H1 (cell line): ENCODE measurements around the gene LAD1. TPM values are rescaled to one million over a fixed set of nuclear protein-coding genes. Genes with fewer than 3 reads are reported as not detected.

Experiments used
- CTCF ChIA-PET: fragments of 300-600 bp; sonication (Branson Sonifier 250); formaldehyde crosslinking; loops from one replicate; lab custom pipeline; 2021; ENCODE audit not compliant: partially characterized antibody; lab: Charles Lee
- POLR2A ChIA-PET: fragments of 300-600 bp; sonication (Branson Sonifier 250); formaldehyde crosslinking; loops from one replicate; lab custom pipeline; 2021; ENCODE audit warnings: inconsistent platforms; ENCODE audit not compliant: partially characterized antibody; lab: Charles Lee
- DNase-seq, 2 experiments: peaks; one replicate each; pipeline versions ENCODE4 v3.0.0 to v3.0.0-alpha.2; 2010 to 2022; ENCODE audit warnings: low spot score in 2 of 2, low read depth in 1 of 2, mixed read lengths in 1 of 2
- FAIRE-seq: peaks from 2 replicates; lab custom pipeline; 2011; peaks lifted over from hg19 to GRCh38; lab: Jason Lieb, UNC
- H2AFZ ChIP-seq: 2 replicates; pipeline ENCODE4 v1.8.1; 2012; ENCODE audit warnings: low read length, inconsistent platforms
- H2AK5ac ChIP-seq: 2 replicates; pipeline ENCODE4 v1.6.1; 2013; ENCODE audit warnings: low read depth, low read length
- H2BK120ac ChIP-seq: replicated peaks from 2 replicates; pipeline ENCODE3; 2013; ENCODE audit warnings: low read depth, low read length, inconsistent platforms
- H2BK12ac ChIP-seq: 2 replicates; pipeline ENCODE4 v1.6.1; 2013; ENCODE audit warnings: low read depth, low read length
- H2BK15ac ChIP-seq: 2 replicates; pipeline ENCODE4 v1.6.1; 2013; ENCODE audit warnings: low read length
- H2BK20ac ChIP-seq: 2 replicates; pipeline ENCODE4 v1.6.1; 2013; ENCODE audit warnings: low read length
- H2BK5ac ChIP-seq: 2 replicates; pipeline ENCODE4 v1.6.1; 2013; ENCODE audit warnings: low read depth, low read length
- H3K14ac ChIP-seq: 2 replicates; pipeline ENCODE4 v1.6.1; 2013; ENCODE audit warnings: inconsistent platforms; ENCODE audit not compliant: insufficient read length
- H3K18ac ChIP-seq: 2 replicates; pipeline ENCODE4 v1.6.1; 2013; ENCODE audit warnings: low read length; ENCODE audit errors: extremely low read depth
- H3K23ac ChIP-seq: 2 replicates; pipeline ENCODE4 v1.6.1; 2013; ENCODE audit warnings: inconsistent platforms; ENCODE audit not compliant: insufficient read length
- H3K23me2 ChIP-seq: 2 replicates; pipeline ENCODE4 v1.6.1; 2013; ENCODE audit warnings: low read depth, low read length
- H3K27ac ChIP-seq: 2 replicates; pipeline ENCODE4 v1.6.1; 2011; ENCODE audit warnings: low read depth, low read length, inconsistent platforms
- H3K27me3 ChIP-seq, 4 experiments: replicated peaks in 1 of 4; 1 replicate in 1 of 4; 2 replicates in 3 of 4; pipeline versions ENCODE4 v1.6.1 to v1.8.1; 2011 to 2013; ENCODE audit warnings: low read length in 3 of 4, mild to moderate bottlenecking in 3 of 4, inconsistent platforms in 2 of 4, mixed read lengths in 2 of 4, moderate library complexity in 1 of 4; ENCODE audit not compliant: control insufficient read depth in 3 of 4, insufficient read depth in 3 of 4; ENCODE audit errors: extremely low read depth in 1 of 4
- H3K36me3 ChIP-seq, 4 experiments: 2 replicates each; pipeline versions ENCODE4 v1.6.1 to v1.8.1; 2011 to 2013; ENCODE audit warnings: mild to moderate bottlenecking in 4 of 4, low read length in 3 of 4, moderate library complexity in 2 of 4, control low read depth in 1 of 4, inconsistent platforms in 1 of 4; ENCODE audit not compliant: insufficient read depth in 4 of 4, control insufficient read depth in 2 of 4
- H3K4ac ChIP-seq: replicated peaks from 2 replicates; pipeline ENCODE3; 2013; ENCODE audit warnings: low read length, low read depth, mixed read lengths, inconsistent platforms; ENCODE audit not compliant: insufficient read length
- H3K4me1 ChIP-seq, 4 experiments: replicated peaks in 1 of 4; 1 replicate in 1 of 4; 2 replicates in 3 of 4; pipeline versions ENCODE4 v1.6.1 to v1.8.1; 2011 to 2013; ENCODE audit warnings: low read length in 3 of 4, inconsistent platforms in 2 of 4, mixed read lengths in 1 of 4; ENCODE audit not compliant: insufficient read depth in 4 of 4, control insufficient read depth in 3 of 4
- H3K4me2 ChIP-seq, 2 experiments: 2 replicates each; pipeline versions ENCODE4 v1.6.1 to v1.8.1; 2011 to 2013; ENCODE audit warnings: low read depth in 2 of 2, low read length in 2 of 2, control low read depth in 1 of 2, inconsistent platforms in 1 of 2, mild to moderate bottlenecking in 1 of 2; ENCODE audit not compliant: insufficient read depth in 1 of 2
- H3K4me3 ChIP-seq, 4 experiments: fragments of 200-600, 300-600 bp in 1 of 4; sonication (generic), shearing (Covaris generic), sonication (Bioruptor Twin) in 1 of 4; 2 replicates each; pipeline versions ENCODE4 v1.5.1 to v1.8.1; 2011 to 2016; ENCODE audit warnings: low read length in 4 of 4, low read depth in 3 of 4, control low read depth in 2 of 4, inconsistent platforms in 2 of 4, mild to moderate bottlenecking in 2 of 4, mixed read lengths in 1 of 4, moderate library complexity in 1 of 4; ENCODE audit not compliant: insufficient read depth in 2 of 4; ENCODE audit errors: extremely low read depth in 1 of 4
- H3K56ac ChIP-seq: replicated peaks from 2 replicates; pipeline ENCODE3; 2013; ENCODE audit warnings: low read depth, mild to moderate bottlenecking, mixed read lengths, low read length, inconsistent platforms; ENCODE audit not compliant: insufficient read length
- H3K79me1 ChIP-seq: 2 replicates; pipeline ENCODE4 v1.6.1; 2013; ENCODE audit warnings: low read depth, low read length, control low read depth
- H3K79me2 ChIP-seq, 2 experiments: 2 replicates each; pipeline versions ENCODE4 v1.6.1 to v1.8.1; 2012 to 2013; ENCODE audit warnings: low read length in 2 of 2, mild to moderate bottlenecking in 2 of 2, inconsistent platforms in 1 of 2; ENCODE audit not compliant: insufficient read depth in 2 of 2, control insufficient read depth in 1 of 2
- H3K9ac ChIP-seq, 4 experiments: replicated peaks in 1 of 4; 1 replicate in 1 of 4; 2 replicates in 3 of 4; pipeline versions ENCODE4 v1.6.1 to v1.8.1; 2011 to 2013; ENCODE audit warnings: low read depth in 3 of 4, low read length in 3 of 4, control low read depth in 2 of 4, mild to moderate bottlenecking in 2 of 4, moderate library complexity in 2 of 4, inconsistent platforms in 1 of 4; ENCODE audit errors: extremely low read depth in 1 of 4
- H3K9me3 ChIP-seq, 2 experiments: 2 replicates each; pipeline versions ENCODE4 v1.6.1 to v1.8.1; 2012 to 2013; ENCODE audit warnings: mild to moderate bottlenecking in 2 of 2, moderate library complexity in 2 of 2, control low read depth in 1 of 2, inconsistent platforms in 1 of 2, low read depth in 1 of 2, low read length in 1 of 2, mixed read lengths in 1 of 2; ENCODE audit not compliant: insufficient read depth in 2 of 2
- H4K20me1 ChIP-seq, 2 experiments: replicated peaks in 1 of 2; 2 replicates each; pipeline versions ENCODE3 to v1.8.1; 2011 to 2013; ENCODE audit warnings: inconsistent platforms in 2 of 2, low read length in 2 of 2, mild to moderate bottlenecking in 1 of 2; ENCODE audit not compliant: insufficient read depth in 2 of 2, control insufficient read depth in 1 of 2
- H4K5ac ChIP-seq: 2 replicates; pipeline ENCODE4 v1.6.1; 2013; ENCODE audit warnings: low read length, low read depth, mixed read lengths, inconsistent platforms; ENCODE audit not compliant: insufficient read length
- H4K8ac ChIP-seq: 2 replicates; pipeline ENCODE4 v1.8.0; 2013; ENCODE audit warnings: mild to moderate bottlenecking, moderate library complexity, low read length, inconsistent platforms; ENCODE audit not compliant: insufficient read depth; ENCODE audit errors: extremely low read depth
- H4K91ac ChIP-seq: replicated peaks from 2 replicates; pipeline ENCODE3; 2013; ENCODE audit warnings: low read length, mixed read lengths, inconsistent platforms; ENCODE audit not compliant: insufficient read length
- ASH2L ChIP-seq: fragments of 200-600, 300-600 bp; sonication (generic); IDR thresholded peaks from one replicate; pipeline ENCODE4 v1.7.1; 2017; ENCODE audit warnings: low read length
- BRCA1 ChIP-seq: IDR thresholded peaks from 2 replicates; pipeline ENCODE4 v1.6.1; 2012; ENCODE audit warnings: low read depth, low read length, improper control_type of control experiment
- CHD2 ChIP-seq: IDR thresholded peaks from 2 replicates; pipeline ENCODE4 v1.6.1; 2012; ENCODE audit warnings: low read length, improper control_type of control experiment
- CTCF ChIP-seq, 3 experiments: IDR thresholded peaks; 1 replicate in 2 of 3; 2 replicates in 1 of 3; pipeline versions ENCODE4 v1.5.1 to v1.6.1; 2011; ENCODE audit warnings: low read length in 3 of 3, mild to moderate bottlenecking in 3 of 3, inconsistent platforms in 2 of 3, low read depth in 1 of 3, moderate library complexity in 1 of 3; ENCODE audit not compliant: insufficient read depth in 1 of 3; ENCODE audit errors: control extremely low read depth in 1 of 3
- KDM5A ChIP-seq: fragments of 200-600 bp; IDR thresholded peaks from 2 replicates; pipeline ENCODE4 v1.7.1; 2012; ENCODE audit warnings: mild to moderate bottlenecking, low read length, inconsistent platforms, mixed read lengths
- POLR2AphosphoS5 ChIP-seq: IDR thresholded peaks from 2 replicates; pipeline ENCODE4 v1.6.1; 2011; ENCODE audit warnings: low read depth, low read length
- RFX5 ChIP-seq: IDR thresholded peaks from 2 replicates; pipeline ENCODE4 v1.6.1; 2011; ENCODE audit warnings: low read depth, low read length, improper control_type of control experiment, borderline replicate concordance
- RXRA ChIP-seq: IDR thresholded peaks from 2 replicates; pipeline ENCODE4 v1.6.1; 2011; ENCODE audit warnings: low read depth, mild to moderate bottlenecking, low read length, moderate library complexity; ENCODE audit not compliant: insufficient read depth
- SP1 ChIP-seq: IDR thresholded peaks from 2 replicates; pipeline ENCODE4 v1.6.1; 2011; ENCODE audit warnings: low read depth, low read length
- SP2 ChIP-seq: IDR thresholded peaks from 2 replicates; pipeline ENCODE4 v1.6.1; 2012; ENCODE audit warnings: mild to moderate bottlenecking, low read length, inconsistent platforms
- USF2 ChIP-seq: IDR thresholded peaks from 2 replicates; pipeline ENCODE4 v1.6.1; 2011; ENCODE audit warnings: low read length, improper control_type of control experiment
- WGBS, 2 experiments: shearing (Covaris generic) in 1 of 2; methylation state at CpG; one replicate each; pipeline versions ENCODE4 v1.1.6 to v1.1.7; 2013 to 2015; ENCODE audit warnings: low lambda C conversion rate in 2 of 2, mixed read lengths in 2 of 2, inconsistent platforms in 1 of 2, low coverage in 1 of 2, missing lambda C conversion rate in 1 of 2; ENCODE audit not compliant: insufficient replicate concordance in 2 of 2, insufficient coverage in 1 of 2, insufficient read length in 1 of 2; ENCODE audit errors: extremely low coverage in 1 of 2, missing lambda C conversion rate in 1 of 2; 5-methylcytosine and 5-hydroxymethylcytosine counted together
- polyA plus RNA-seq, 7 experiments: library from polyadenylated mRNA; depleted of rRNA in 3 of 7; stranded (reverse) in 5 of 7; unstranded in 2 of 7; fragments of >200 nt in 5 of 7; fragments of 200-250 nt in 2 of 7; gene quantifications; 1 replicate in 5 of 7; 2 replicates in 1 of 7; 4 replicates in 1 of 7; pipeline versions ENCODE4 v1.2.1 to v1.2.3, GENCODE V29; 2011 to 2013; ENCODE audit warnings: missing spikeins in 2 of 7, mixed read lengths in 2 of 7
- total RNA-seq: library from RNA; stranded (reverse); fragmentation: NEBNext Ultra II Directional; extraction: Animal tissue kit (Norgen Biotek cat#: 25700); gene quantifications from 2 replicates; pipeline ENCODE4 v1.2.1, GENCODE V29; 2021

The LAD1 gene
- total and polyA plus RNA-seq, 2 of the 8 experiments (the other 6 are each of a cell fraction or from before 2014, with no cell fraction given), result 9.3 to 32.8 TPM

- no peak overlapping the region for H3K18ac ChIP-seq
- H2BK15ac ChIP-seq, result no peak overlapping the region
- H4K91ac ChIP-seq, result no peak overlapping the region
- H3K79me2 ChIP-seq, result no peaks in the 10 kb centered on the region
- FAIRE-seq (no peak), DNase-seq (no peak)
- H3K4me2 ChIP-seq, result no peak overlapping the region
- no peak overlapping the region for H2BK20ac ChIP-seq
- ChIA-PET POLR2A (no interaction called here), CTCF (interaction anchor here (1.3 to 4.3 kb wide), 3 partner anchors 15 to 39 kb away, joined by 3 to 14 read pairs (median 6); no protein-coding TSS in a partner anchor)
- no peak overlapping the region for H3K27ac ChIP-seq
- H4K5ac ChIP-seq, result no peak overlapping the region
- H2AFZ ChIP-seq, result no peak overlapping the region
- H2BK5ac ChIP-seq, result 0 out of 2 replicates have a peak overlapping the region, but pooled peaks have one; percentile 5
- H4K8ac ChIP-seq, result no peak overlapping the region; the same call in 1 of the 2 replicates
- no peak overlapping the region for H3K56ac ChIP-seq
- no peaks in the 10 kb centered on the region for H3K36me3 ChIP-seq
- H3K9ac ChIP-seq, result no peak overlapping the region
- H2BK12ac ChIP-seq, result no peak overlapping the region
- no peak overlapping the region for H3K14ac ChIP-seq
- no peak overlapping the region for H3K4me3 ChIP-seq
- no peak overlapping the region for H3K23ac ChIP-seq
- H3K4ac ChIP-seq, result no peak overlapping the region
- H3K9me3 ChIP-seq, result no peaks in the 10 kb centered on the region; a peak in 1 of 4 replicates
- no peak overlapping the region for H2BK120ac ChIP-seq
- no peak overlapping the region for H2AK5ac ChIP-seq
- WGBS, 2 experiments, result 96% methylated on average over 6 of the region's 6 CpGs; no CpG with 5 or more reads in 1 of the 2 experiments
- 0 out of 7 replicates have a peak, but pooled peaks cover 0 to 2% (median 0%) of the 10 kb centered on the region in 4 experiments for H3K27me3 ChIP-seq
- H4K20me1 ChIP-seq, result no peaks in the 10 kb centered on the region
- no peaks in the 10 kb centered on the region for H3K79me1 ChIP-seq
- peaks cover 0 to 10% (median 0%) of the 10 kb centered on the region in 4 experiments; a peak in 1 of 7 replicates for H3K4me1 ChIP-seq
- H3K23me2 ChIP-seq, result no peaks in the 10 kb centered on the region; the same call in 1 of the 2 replicates
- TF ChIP-seq CHD2 (no peak), RXRA (no peak), SP2 (no peak), RFX5 (no peak), POLR2AphosphoS5 (no peak), ASH2L (no peak), SP1 (no peak), KDM5A (no peak), USF2 (no peak), BRCA1 (no peak), CTCF (IDR thresholded peaks at IDR 0.05; ENCODE audit: control extremely low read depth in 1 of 3, insufficient read depth in 1 of 3, low read depth in 1 of 3, low read length in 3 of 3) (no peak)
Measured at GRCh38 chr1:201423655-201424054, 24.5 kb upstream of the LAD1 start.
